Mucosa of descending colon (tissue), 3 donors: ENCODE measurements around the gene SVOPL. TPM values are rescaled to one million over a fixed set of nuclear protein-coding genes. Genes with fewer than 3 reads are reported as not detected.

Experiments used
- ATAC-seq: fragments of 200-7000 bp; cut with Tn5 transposase; one replicate; pipeline ENCODE4 v1.9.1; 2020; ENCODE audit warnings: mild to moderate bottlenecking, moderate library complexity
- DNase-seq, 3 donors: peaks; one replicate each; pipeline ENCODE4 v3.0.0-alpha.2; 2020
- H3K36me3 ChIP-seq: fragments of 200-600 bp; one replicate; pipeline ENCODE4 v1.8.0; 2021; ENCODE audit warnings: low read depth, mild to moderate bottlenecking
- H3K4me1 ChIP-seq: fragments of 200-600 bp; one replicate; pipeline ENCODE4 v1.8.0; 2021; ENCODE audit warnings: low read depth, mild to moderate bottlenecking
- H3K4me3 ChIP-seq: fragments of 200-600 bp; one replicate; pipeline ENCODE4 v1.8.0; 2021; ENCODE audit warnings: mild to moderate bottlenecking
- H3K9me3 ChIP-seq: fragments of 200-600 bp; one replicate; pipeline ENCODE4 v1.8.0; 2021; ENCODE audit warnings: mild to moderate bottlenecking
- CTCF ChIP-seq: fragments of 200-600 bp; IDR thresholded peaks from one replicate; pipeline ENCODE4 v1.8.0; 2022; ENCODE audit warnings: antibody characterized with exemption, mild to moderate bottlenecking
- intact Hi-C, 2 donors: fragments of 100-400 bp; cut with DNase I in 1 of 2; cut with micrococcal nuclease in 1 of 2; formaldehyde crosslinking; loops; one replicate each; pipeline versions ENCODE4 v1.11.0 to v1.11.1; 2022; cut with DNase I, micrococcal nuclease
- total RNA-seq, 3 donors: library from RNA; stranded (reverse); fragmentation: NEBNext Ultra II Directional in 2 of 3; extraction: Animal tissue kit (Norgen Biotek cat#: 25700) in 2 of 3; gene quantifications; one replicate each; pipeline versions ENCODE4 v1.2.1 to v1.2.4, GENCODE V29; 2021 to 2023
- donor health status: DM: no; HTN: no; CAD: no; lungs with moderate emphysema.
- donor health status: DM: no; HTN: no; CAD: no.
- donor health status: DM: no; HTN: yes; CAD: no.

SVOPL gene
- total RNA-seq, 3 donors from 2014 or later: 1.8 to 3.1 (median 2.9) TPM

GRCh38 chr7:138618506-138618905, 82.7 kb downstream of the SVOPL start:
- intact Hi-C loops: no loop called here
- no peaks in the 10 kb centered on the region for H3K4me1 ChIP-seq
- no peak overlapping the region for H3K4me3 ChIP-seq
- no peaks in the 10 kb centered on the region for H3K36me3 ChIP-seq
- DNase-seq (no peak), ATAC-seq (no peak)
- H3K9me3 ChIP-seq: no peaks in the 10 kb centered on the region
- TF ChIP-seq CTCF: no peak

- Histone ChIP-seq H3K9me3 (no peaks in the 10 kb centered on the region), H3K4me3 (no peak overlapping the region), H3K4me1 (no peaks in the 10 kb centered on the region), H3K36me3 (no peaks in the 10 kb centered on the region)
- DNase-seq: no peak
- TF ChIP-seq CTCF: no peak
- intact Hi-C loops: no loop called here
- no peak for ATAC-seq
Measured at GRCh38 chr7:138616085-138616484, 85.1 kb downstream of the SVOPL start.

- TF ChIP-seq CTCF: no peak
- Histone ChIP-seq H3K36me3 (no peaks in the 10 kb centered on the region), H3K4me1 (no peaks in the 10 kb centered on the region), H3K4me3 (no peak overlapping the region), H3K9me3 (no peaks in the 10 kb centered on the region)
- intact Hi-C loops: no loop called here
- DNase-seq (no peak), ATAC-seq (no peak)
Measured at GRCh38 chr7:138613630-138614029, 87.5 kb downstream of the SVOPL start.

GRCh38 chr7:138610671-138611170, 90.4 kb downstream of the SVOPL start:
- no peak for TF ChIP-seq CTCF
- Histone ChIP-seq H3K36me3 (no peaks in the 10 kb centered on the region), H3K4me3 (no peak overlapping the region), H3K9me3 (no peaks in the 10 kb centered on the region), H3K4me1 (no peaks in the 10 kb centered on the region)
- ATAC-seq (no peak), DNase-seq (no peak)
- intact Hi-C loops: no loop called here

- H3K36me3 ChIP-seq: no peaks in the 10 kb centered on the region
- intact Hi-C loops: no loop called here
- DNase-seq (no peak), ATAC-seq (no peak)
- no peak for TF ChIP-seq CTCF
- no peaks in the 10 kb centered on the region for H3K9me3 ChIP-seq
- no peak overlapping the region for H3K4me3 ChIP-seq
- H3K4me1 ChIP-seq: no peaks in the 10 kb centered on the region
Measured at GRCh38 chr7:138608275-138608674, 92.9 kb downstream of the SVOPL start.
